ENCODE results near the gene DLGAP4.

Gene DLGAP4

GRCh38 chr20:36565520-36565919 lies 259.4 kb downstream of the DLGAP4 start:
- intact Hi-C loops (cut with DNase I; ENCODE audit: low total_unique reads) = no loop called here
- TF ChIP-seq, protein P1, sequence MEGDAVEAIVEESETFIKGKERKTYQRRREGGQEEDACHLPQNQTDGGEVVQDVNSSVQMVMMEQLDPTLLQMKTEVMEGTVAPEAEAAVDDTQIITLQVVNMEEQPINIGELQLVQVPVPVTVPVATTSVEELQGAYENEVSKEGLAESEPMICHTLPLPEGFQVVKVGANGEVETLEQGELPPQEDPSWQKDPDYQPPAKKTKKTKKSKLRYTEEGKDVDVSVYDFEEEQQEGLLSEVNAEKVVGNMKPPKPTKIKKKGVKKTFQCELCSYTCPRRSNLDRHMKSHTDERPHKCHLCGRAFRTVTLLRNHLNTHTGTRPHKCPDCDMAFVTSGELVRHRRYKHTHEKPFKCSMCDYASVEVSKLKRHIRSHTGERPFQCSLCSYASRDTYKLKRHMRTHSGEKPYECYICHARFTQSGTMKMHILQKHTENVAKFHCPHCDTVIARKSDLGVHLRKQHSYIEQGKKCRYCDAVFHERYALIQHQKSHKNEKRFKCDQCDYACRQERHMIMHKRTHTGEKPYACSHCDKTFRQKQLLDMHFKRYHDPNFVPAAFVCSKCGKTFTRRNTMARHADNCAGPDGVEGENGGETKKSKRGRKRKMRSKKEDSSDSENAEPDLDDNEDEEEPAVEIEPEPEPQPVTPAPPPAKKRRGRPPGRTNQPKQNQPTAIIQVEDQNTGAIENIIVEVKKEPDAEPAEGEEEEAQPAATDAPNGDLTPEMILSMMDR (IDR thresholded peaks at IDR 0.05) = no peak

DNA sequence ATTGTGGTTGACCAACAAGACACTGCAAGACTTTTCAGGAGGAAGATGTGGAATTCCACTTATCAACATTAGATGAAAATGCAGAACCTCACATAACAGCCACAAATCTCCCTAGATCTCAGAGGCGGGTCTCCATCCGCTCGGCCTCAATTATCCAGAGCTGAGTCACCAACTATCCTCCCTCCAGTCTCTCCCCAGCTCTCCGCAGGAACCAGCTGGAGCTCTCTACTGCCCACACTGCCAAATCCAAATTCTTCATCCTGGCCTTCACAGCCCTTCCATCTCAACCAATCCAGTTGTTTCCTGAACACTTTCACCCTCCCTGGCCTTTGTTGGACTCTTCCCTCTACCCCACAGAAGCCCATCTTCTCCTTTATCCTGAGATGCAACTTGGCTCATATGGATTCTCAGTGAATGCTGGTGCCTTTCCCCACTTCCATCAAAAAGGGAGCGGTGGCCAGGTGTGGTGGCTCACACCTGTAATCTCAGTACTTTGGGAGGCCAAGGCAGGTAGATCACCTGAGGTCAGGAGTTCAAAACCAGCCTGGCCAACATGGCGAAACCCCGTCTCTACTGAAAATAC lies 263.8 kb downstream of the DLGAP4 start:
- H3K27me3 ChIP-seq = no peaks in the 10 kb centered on the region
- H3K27ac ChIP-seq = no peak overlapping the region
- H3K9me3 ChIP-seq = peaks cover 0 to 6% (median 0%) of the 10 kb centered on the region in 3 donors
- no peaks in the 10 kb centered on the region for H3K36me3 ChIP-seq
- DNase-seq = no peak
- TF ChIP-seq, protein P1 (IDR thresholded peaks at IDR 0.05) = no peak
- H3K4me1 ChIP-seq = peaks cover 0 to 18% (median 8%) of the 10 kb centered on the region in 4 donors
- no peak overlapping the region for H3K4me3 ChIP-seq
- intact Hi-C loops (cut with DNase I; ENCODE audit: low total_unique reads) = loop anchor here (10.0 kb wide), 1 partner anchor 185 kb away; no protein-coding TSS in a partner anchor

More at GRCh38 chr20:36565520-36565919, 259.4 kb downstream of the DLGAP4 start:
- Histone ChIP-seq H3K4me1 (no peaks in the 10 kb centered on the region), H3K9me3 (peaks cover 0 to 7% (median 0%) of the 10 kb centered on the region in 3 donors), H3K27ac (no peak overlapping the region), H3K36me3 (no peaks in the 10 kb centered on the region), H3K27me3 (no peaks in the 10 kb centered on the region), H3K4me3 (no peak overlapping the region)
- no peak for DNase-seq

GRCh38 chr20:36571564-36572504 lies 265.7 kb downstream of the DLGAP4 start:
- H3K27me3 ChIP-seq = no peaks in the 10 kb centered on the region
- no peak overlapping the region for H3K4me3 ChIP-seq
- no peaks in the 10 kb centered on the region for H3K9me3 ChIP-seq
- TF ChIP-seq, protein P1 (IDR thresholded peaks at IDR 0.05) = no peak
- peak overlapping the region; percentile 88 to 91 for H3K27ac ChIP-seq
- intact Hi-C loops (cut with DNase I; ENCODE audit: low total_unique reads) = loop anchor here (2.0 to 10.0 kb wide), 2 partner anchors 33 to 183 kb away; partner anchors contain the start of gene RAB5IF
- peaks cover 0 to 29% (median 20%) of the 10 kb centered on the region in 4 donors for H3K4me1 ChIP-seq
- no peaks in the 10 kb centered on the region for H3K36me3 ChIP-seq
- DNase-seq = no peak

DNA sequence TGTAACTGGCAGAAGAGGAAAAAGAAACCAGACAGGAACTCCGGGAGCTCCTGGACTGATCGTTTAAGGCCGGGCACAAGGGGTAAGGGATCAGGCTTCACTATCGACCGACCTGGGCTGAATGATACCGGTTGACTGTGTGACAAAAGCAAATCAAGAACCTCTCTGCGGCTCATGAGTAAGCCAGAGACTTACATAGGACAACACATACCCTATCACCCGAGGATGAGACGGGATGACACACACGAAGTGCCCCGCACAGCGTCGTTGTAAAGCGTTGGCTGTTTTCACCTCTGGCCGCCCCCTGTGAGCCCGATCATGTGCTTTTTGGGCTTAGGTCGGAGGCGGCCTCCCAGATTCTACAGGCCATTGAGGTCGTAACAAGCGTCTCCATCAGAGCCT lies 266.6 kb downstream of the DLGAP4 start:
- Histone ChIP-seq H3K4me3 (peak overlapping the region; percentile 80 to 90), H3K27ac (peak overlapping the region; percentile 88 to 91), H3K9me3 (no peaks in the 10 kb centered on the region), H3K36me3 (no peaks in the 10 kb centered on the region), H3K27me3 (no peaks in the 10 kb centered on the region), H3K4me1 (peaks cover 0 to 29% (median 20%) of the 10 kb centered on the region in 4 donors)
- TF ChIP-seq, protein P1 (IDR thresholded peaks at IDR 0.05) = no peak
- DNase-seq = no peak
- intact Hi-C loops (cut with DNase I; ENCODE audit: low total_unique reads) = loop anchor here (2.0 to 10.0 kb wide), 2 partner anchors 32 to 182 kb away; partner anchors contain the start of gene RAB5IF

- intact Hi-C loops (cut with DNase I; ENCODE audit: low total_unique reads) = loop anchor here (2.0 to 10.0 kb wide), 2 partner anchors 32 to 182 kb away; partner anchors contain the start of gene RAB5IF
- Histone ChIP-seq H3K9me3 (no peaks in the 10 kb centered on the region), H3K27ac (peak within 1 kb of the TSS; percentile 88 to 91), H3K4me1 (peaks cover 0 to 29% (median 20%) of the 10 kb centered on the region in 4 donors), H3K4me3 (peak within 1 kb of the TSS; percentile 80 to 90), H3K27me3 (no peaks in the 10 kb centered on the region), H3K36me3 (no peaks in the 10 kb centered on the region)
- TF ChIP-seq, protein P1 (IDR thresholded peaks at IDR 0.05) = no peak
- peak; percentile 70 to 92 for DNase-seq
These were observed 267.1 kb downstream of the DLGAP4 start, which contains the start of gene TGIF2 for GRCh38 chr20:36573103-36573797. TGIF2 (plus strand) TSS chr20:36573597; CDS start chr20:36578775, 5,178 bp downstream.

Measured in tibial artery (tissue), 4 donors.